SK-N-MC (cell line): ENCODE results near the gene UBQLN4.

Experiments used
- EZH2 ChIP-seq: fragments of 200-600 bp; sonication (generic); IDR thresholded peaks from one replicate; pipeline ENCODE4 v1.6.1; 2017; ENCODE audit warnings: antibody characterized with exemption
- FOXP2 ChIP-seq: optimal IDR thresholded peaks from 2 replicates; pipeline ENCODE3; 2011; ENCODE audit warnings: mild to moderate bottlenecking, moderate library complexity; ENCODE audit not compliant: insufficient read depth; ENCODE audit errors: extremely low read length, control extremely low read depth
- POLR2AphosphoS5 ChIP-seq: IDR thresholded peaks from 2 replicates; pipeline ENCODE4 v1.6.1; 2012; ENCODE audit warnings: mild to moderate bottlenecking, low read depth, low read length, borderline replicate concordance

DNA sequence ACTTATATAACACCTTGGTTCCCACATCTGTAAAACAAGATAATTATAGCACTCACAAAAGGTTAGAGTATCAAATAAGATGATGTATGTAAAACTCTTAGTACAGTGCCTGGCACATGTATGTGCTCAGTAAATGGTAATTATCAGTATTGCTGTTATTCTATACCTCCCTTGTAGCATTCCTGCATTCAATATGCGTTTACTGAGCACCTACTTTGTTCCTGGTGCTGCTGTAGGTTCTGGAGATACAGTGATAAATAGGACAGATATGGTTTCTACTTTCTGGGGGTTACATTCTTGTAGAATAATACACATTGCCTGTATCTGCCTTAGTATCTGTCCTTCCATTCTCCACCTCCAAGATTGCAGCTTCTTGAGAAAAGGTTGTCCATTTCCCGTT lies 31.6 kb downstream of the UBQLN4 start:
- TF ChIP-seq EZH2 (no peak), FOXP2 (no peak), POLR2AphosphoS5 (no peak)
